Liver (tissue), 9 donors: ENCODE results near the gene TRIM41. TPM values are rescaled to one million over a fixed set of nuclear protein-coding genes. Genes with fewer than 3 reads are reported as not detected.

ENCODE experiments used
- DNase-seq: peaks from one replicate; pipeline ENCODE4 v3.0.0-alpha.2; 2017; ENCODE audit warnings: low spot score
- H3K27ac ChIP-seq, 2 donors: one replicate each; pipeline ENCODE4 v1.7.0; 2013; ENCODE audit warnings: inconsistent platforms in 2 of 2, low read length in 2 of 2, control low read depth in 1 of 2, low read depth in 1 of 2, mild to moderate bottlenecking in 1 of 2
- H3K27me3 ChIP-seq, 4 donors: one replicate each; pipeline versions ENCODE4 v1.6.1 to v1.7.0; 2013; ENCODE audit warnings: low read length in 3 of 4, inconsistent platforms in 1 of 4, mild to moderate bottlenecking in 1 of 4, moderate library complexity in 1 of 4; ENCODE audit not compliant: control insufficient read depth in 4 of 4, insufficient read depth in 4 of 4
- H3K36me3 ChIP-seq, 4 donors: one replicate each; pipeline versions ENCODE4 v1.6.1 to v1.7.0; 2013; ENCODE audit warnings: low read length in 3 of 4, mild to moderate bottlenecking in 3 of 4, low read depth in 1 of 4, moderate library complexity in 1 of 4; ENCODE audit not compliant: control insufficient read depth in 4 of 4, insufficient read depth in 3 of 4
- H3K4me1 ChIP-seq, 4 donors: one replicate each; pipeline versions ENCODE4 v1.6.1 to v1.7.0; 2013; ENCODE audit warnings: low read length in 3 of 4, mild to moderate bottlenecking in 3 of 4, moderate library complexity in 1 of 4; ENCODE audit not compliant: control insufficient read depth in 4 of 4, insufficient read depth in 4 of 4
- H3K4me3 ChIP-seq, 3 donors: one replicate each; pipeline versions ENCODE4 v1.6.1 to v1.7.0; 2013; ENCODE audit warnings: low read length in 3 of 3, control low read depth in 1 of 3, low read depth in 1 of 3, mild to moderate bottlenecking in 1 of 3
- H3K9ac ChIP-seq, 2 donors: one replicate each; pipeline ENCODE4 v1.7.0; 2013; ENCODE audit warnings: low read length in 2 of 2, mild to moderate bottlenecking in 2 of 2, moderate library complexity in 2 of 2, control low read depth in 1 of 2, low read depth in 1 of 2
- H3K9me3 ChIP-seq, 4 donors: one replicate each; pipeline versions ENCODE4 v1.6.1 to v1.7.0; 2013; ENCODE audit warnings: low read length in 3 of 4; ENCODE audit not compliant: control insufficient read depth in 4 of 4
- EGR1 ChIP-seq, 2 donors: IDR thresholded peaks; 2 replicates each; pipeline ENCODE4 v1.6.1; 2016 to 2018; ENCODE audit warnings: antibody characterized with exemption in 2 of 2, low read depth in 2 of 2
- FOXA1 ChIP-seq: IDR thresholded peaks from 2 replicates; pipeline ENCODE4 v1.6.1; 2016; ENCODE audit warnings: antibody characterized with exemption
- FOXA2 ChIP-seq: IDR thresholded peaks from 2 replicates; pipeline ENCODE4 v1.6.1; 2016; ENCODE audit warnings: antibody characterized with exemption
- GABPA ChIP-seq, 2 donors: IDR thresholded peaks in 1 of 2; conservative IDR thresholded peaks in 1 of 2; 2 replicates each; pipeline ENCODE4 v1.6.1; 2016; ENCODE audit warnings: antibody characterized with exemption in 2 of 2, mild to moderate bottlenecking in 1 of 2, moderate library complexity in 1 of 2
- HNF4A ChIP-seq, 2 donors: conservative IDR thresholded peaks; 2 replicates each; pipeline ENCODE4 v1.6.1; 2016; ENCODE audit warnings: antibody characterized with exemption in 2 of 2, mild to moderate bottlenecking in 2 of 2
- HNF4G ChIP-seq: IDR thresholded peaks from 2 replicates; pipeline ENCODE4 v1.6.1; 2016; ENCODE audit warnings: antibody characterized with exemption
- JUND ChIP-seq, 2 donors: IDR thresholded peaks; 2 replicates each; pipeline ENCODE4 v1.6.1; 2016; ENCODE audit warnings: antibody characterized with exemption in 2 of 2
- NR2F2 ChIP-seq: IDR thresholded peaks from 2 replicates; pipeline ENCODE4 v1.6.1; 2016; ENCODE audit warnings: antibody characterized with exemption
- RAD21 ChIP-seq, 2 donors: IDR thresholded peaks; 2 replicates each; pipeline ENCODE4 v1.6.1; 2016; ENCODE audit warnings: antibody characterized with exemption in 2 of 2, mild to moderate bottlenecking in 2 of 2
- RXRA ChIP-seq, 2 donors: IDR thresholded peaks; 2 replicates each; pipeline ENCODE4 v1.6.1; 2017 to 2018; ENCODE audit warnings: antibody characterized with exemption in 2 of 2, mild to moderate bottlenecking in 1 of 2
- SP1 ChIP-seq: IDR thresholded peaks from 2 replicates; pipeline ENCODE4 v1.6.1; 2018; ENCODE audit warnings: antibody characterized with exemption, mild to moderate bottlenecking
- TAF1 ChIP-seq: conservative IDR thresholded peaks from 2 replicates; pipeline ENCODE4 v1.6.1; 2016; ENCODE audit warnings: antibody characterized with exemption, mild to moderate bottlenecking
- YY1 ChIP-seq: IDR thresholded peaks from 2 replicates; pipeline ENCODE4 v1.6.1; 2016; ENCODE audit warnings: antibody characterized with exemption, mild to moderate bottlenecking
- ZBTB33 ChIP-seq: IDR thresholded peaks from 2 replicates; pipeline ENCODE4 v1.6.1; 2016; ENCODE audit warnings: antibody characterized with exemption
- WGBS: extraction: QIAGEN DNeasy Blood & Tissue Kit; methylation state at CpG from one replicate; pipeline ENCODE4 v1.1.7; 2013; 5-methylcytosine and 5-hydroxymethylcytosine counted together
- polyA plus RNA-seq, 2 donors: library from polyadenylated mRNA; stranded (reverse) in 1 of 2; unstranded in 1 of 2; fragments of 200-250 nt in 1 of 2; fragments of >200 nt in 1 of 2; fragmentation: Nextera tagmentation in 1 of 2; extraction: Ambion mirVana in 1 of 2; gene quantifications; one replicate each; pipeline versions ENCODE4 v1.2.1 to v1.2.3, GENCODE V29; 2013 to 2015
- total RNA-seq, 2 donors: library from RNA; depleted of rRNA; stranded (reverse); fragments of >200 nt; gene quantifications; one replicate each; pipeline ENCODE4 v1.2.3, GENCODE V29; 2014
- TF ChIP-seq, protein P1 (sequence below): IDR thresholded peaks from 2 replicates; pipeline ENCODE4 v1.6.1; 2016; ENCODE audit warnings: antibody characterized with exemption
- TF ChIP-seq, protein P2 (sequence below): IDR thresholded peaks from 2 replicates; pipeline ENCODE4 v1.6.1; 2016; ENCODE audit warnings: antibody characterized with exemption
- TF ChIP-seq, protein P3 (sequence below): fragments of 150-350 bp; IDR thresholded peaks from 2 replicates; pipeline ENCODE4 v1.5.1; 2017; ENCODE audit warnings: improper control_type of control experiment, low read depth, low read length; ENCODE audit not compliant: missing input control
- TF ChIP-seq, protein P4 (sequence below): IDR thresholded peaks from 2 replicates; pipeline ENCODE4 v1.6.1; 2016; ENCODE audit warnings: antibody characterized with exemption, mild to moderate bottlenecking
- donor health status: healthy.
- donor health status: healthy.
- donor health status: healthy.
- donor health status: healthy.
- donor health status: healthy.

Gene TRIM41
- total and polyA plus RNA-seq, 4 donors, result 2.8 to 14.1 (median 11.0) TPM

- Histone ChIP-seq H3K4me3 (no peak overlapping the region), H3K36me3 (peaks cover 32 to 82% (median 63%) of the 10 kb centered on the region in 4 donors), H3K27me3 (no peaks in the 10 kb centered on the region), H3K27ac (no peak overlapping the region), H3K4me1 (peaks cover 0 to 15% (median 12%) of the 10 kb centered on the region in 4 donors), H3K9ac (no peak overlapping the region), H3K9me3 (no peaks in the 10 kb centered on the region)
- DNase-seq, result no peak
- 93% methylated on average over 5 of the region's 5 CpGs for WGBS
- TF ChIP-seq HNF4A (conservative IDR thresholded peaks at IDR 0.05), result no peak
- no peak for TF ChIP-seq TAF1
- TF ChIP-seq FOXA2, result no peak
- TF ChIP-seq RXRA (IDR thresholded peaks at IDR 0.05), result no peak
- TF ChIP-seq, protein P1, sequence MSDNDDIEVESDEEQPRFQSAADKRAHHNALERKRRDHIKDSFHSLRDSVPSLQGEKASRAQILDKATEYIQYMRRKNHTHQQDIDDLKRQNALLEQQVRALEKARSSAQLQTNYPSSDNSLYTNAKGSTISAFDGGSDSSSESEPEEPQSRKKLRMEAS, result no peak
- TF ChIP-seq NR2F2, result no peak
- TF ChIP-seq, protein P2, sequence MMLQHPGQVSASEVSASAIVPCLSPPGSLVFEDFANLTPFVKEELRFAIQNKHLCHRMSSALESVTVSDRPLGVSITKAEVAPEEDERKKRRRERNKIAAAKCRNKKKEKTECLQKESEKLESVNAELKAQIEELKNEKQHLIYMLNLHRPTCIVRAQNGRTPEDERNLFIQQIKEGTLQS, result no peak
- TF ChIP-seq, protein P3, sequence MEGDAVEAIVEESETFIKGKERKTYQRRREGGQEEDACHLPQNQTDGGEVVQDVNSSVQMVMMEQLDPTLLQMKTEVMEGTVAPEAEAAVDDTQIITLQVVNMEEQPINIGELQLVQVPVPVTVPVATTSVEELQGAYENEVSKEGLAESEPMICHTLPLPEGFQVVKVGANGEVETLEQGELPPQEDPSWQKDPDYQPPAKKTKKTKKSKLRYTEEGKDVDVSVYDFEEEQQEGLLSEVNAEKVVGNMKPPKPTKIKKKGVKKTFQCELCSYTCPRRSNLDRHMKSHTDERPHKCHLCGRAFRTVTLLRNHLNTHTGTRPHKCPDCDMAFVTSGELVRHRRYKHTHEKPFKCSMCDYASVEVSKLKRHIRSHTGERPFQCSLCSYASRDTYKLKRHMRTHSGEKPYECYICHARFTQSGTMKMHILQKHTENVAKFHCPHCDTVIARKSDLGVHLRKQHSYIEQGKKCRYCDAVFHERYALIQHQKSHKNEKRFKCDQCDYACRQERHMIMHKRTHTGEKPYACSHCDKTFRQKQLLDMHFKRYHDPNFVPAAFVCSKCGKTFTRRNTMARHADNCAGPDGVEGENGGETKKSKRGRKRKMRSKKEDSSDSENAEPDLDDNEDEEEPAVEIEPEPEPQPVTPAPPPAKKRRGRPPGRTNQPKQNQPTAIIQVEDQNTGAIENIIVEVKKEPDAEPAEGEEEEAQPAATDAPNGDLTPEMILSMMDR, result no peak
- TF ChIP-seq GABPA (IDR thresholded peaks at IDR 0.05 in 1 of 2, conservative IDR thresholded peaks at IDR 0.05 in 1 of 2), result no peak
- TF ChIP-seq EGR1 (IDR thresholded peaks at IDR 0.05; ENCODE audit: low read depth in 2 of 2), result no peak
- TF ChIP-seq SP1, result no peak
- TF ChIP-seq YY1, result no peak
- TF ChIP-seq, protein P4, sequence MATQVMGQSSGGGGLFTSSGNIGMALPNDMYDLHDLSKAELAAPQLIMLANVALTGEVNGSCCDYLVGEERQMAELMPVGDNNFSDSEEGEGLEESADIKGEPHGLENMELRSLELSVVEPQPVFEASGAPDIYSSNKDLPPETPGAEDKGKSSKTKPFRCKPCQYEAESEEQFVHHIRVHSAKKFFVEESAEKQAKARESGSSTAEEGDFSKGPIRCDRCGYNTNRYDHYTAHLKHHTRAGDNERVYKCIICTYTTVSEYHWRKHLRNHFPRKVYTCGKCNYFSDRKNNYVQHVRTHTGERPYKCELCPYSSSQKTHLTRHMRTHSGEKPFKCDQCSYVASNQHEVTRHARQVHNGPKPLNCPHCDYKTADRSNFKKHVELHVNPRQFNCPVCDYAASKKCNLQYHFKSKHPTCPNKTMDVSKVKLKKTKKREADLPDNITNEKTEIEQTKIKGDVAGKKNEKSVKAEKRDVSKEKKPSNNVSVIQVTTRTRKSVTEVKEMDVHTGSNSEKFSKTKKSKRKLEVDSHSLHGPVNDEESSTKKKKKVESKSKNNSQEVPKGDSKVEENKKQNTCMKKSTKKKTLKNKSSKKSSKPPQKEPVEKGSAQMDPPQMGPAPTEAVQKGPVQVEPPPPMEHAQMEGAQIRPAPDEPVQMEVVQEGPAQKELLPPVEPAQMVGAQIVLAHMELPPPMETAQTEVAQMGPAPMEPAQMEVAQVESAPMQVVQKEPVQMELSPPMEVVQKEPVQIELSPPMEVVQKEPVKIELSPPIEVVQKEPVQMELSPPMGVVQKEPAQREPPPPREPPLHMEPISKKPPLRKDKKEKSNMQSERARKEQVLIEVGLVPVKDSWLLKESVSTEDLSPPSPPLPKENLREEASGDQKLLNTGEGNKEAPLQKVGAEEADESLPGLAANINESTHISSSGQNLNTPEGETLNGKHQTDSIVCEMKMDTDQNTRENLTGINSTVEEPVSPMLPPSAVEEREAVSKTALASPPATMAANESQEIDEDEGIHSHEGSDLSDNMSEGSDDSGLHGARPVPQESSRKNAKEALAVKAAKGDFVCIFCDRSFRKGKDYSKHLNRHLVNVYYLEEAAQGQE, result no peak
- TF ChIP-seq JUND (IDR thresholded peaks at IDR 0.05), result no peak
Observed at GRCh38 chr5:181237729-181238385, 14.8 kb downstream of the TRIM41 start.

- WGBS, result 96% methylated on average over 9 of the region's 9 CpGs
- DNase-seq, result no peak
- H3K9ac ChIP-seq, result no peak overlapping the region
- peaks cover 0 to 18% (median 12%) of the 10 kb centered on the region in 4 donors for H3K4me1 ChIP-seq
- peaks cover 32 to 71% (median 56%) of the 10 kb centered on the region in 4 donors for H3K36me3 ChIP-seq
- no peak overlapping the region for H3K4me3 ChIP-seq
- H3K27me3 ChIP-seq, result no peaks in the 10 kb centered on the region
- no peaks in the 10 kb centered on the region for H3K9me3 ChIP-seq
- no peak overlapping the region for H3K27ac ChIP-seq
- TF ChIP-seq RAD21 (IDR thresholded peaks at IDR 0.05) (no peak), FOXA2 (no peak), TAF1 (no peak), EGR1 (IDR thresholded peaks at IDR 0.05; ENCODE audit: low read depth in 2 of 2) (no peak), HNF4A (conservative IDR thresholded peaks at IDR 0.05) (no peak), ZBTB33 (no peak), JUND (IDR thresholded peaks at IDR 0.05) (no peak), FOXA1 (no peak), YY1 (no peak), GABPA (IDR thresholded peaks at IDR 0.05 in 1 of 2, conservative IDR thresholded peaks at IDR 0.05 in 1 of 2) (no peak), SP1 (no peak), NR2F2 (no peak), HNF4G (no peak), RXRA (IDR thresholded peaks at IDR 0.05) (no peak)
- TF ChIP-seq, protein P2, result no peak
- TF ChIP-seq, protein P1, result no peak
- TF ChIP-seq, protein P3, result no peak
Observed at GRCh38 chr5:181239062-181239663, 16.1 kb downstream of the TRIM41 start.
